ENCODE data around the gene ASPN.

Gene ASPN

GRCh38 chr9:92496396-92497176 is 14.3 kb upstream of the ASPN start:
- Histone ChIP-seq H3K9me3 (ENCODE audit: severe bottlenecking) (no peaks in the 10 kb centered on the region), H3K27ac (no peak overlapping the region), H3K4me3 (ENCODE audit: low read depth, low read length) (no peak overlapping the region), H3K27me3 (ENCODE audit: insufficient read depth, low read depth, severe bottlenecking) (no peaks in the 10 kb centered on the region), H3K36me3 (no peaks in the 10 kb centered on the region)
- TF ChIP-seq CTCF (IDR thresholded peaks at IDR 0.05; ENCODE audit: low read depth, low read length), result no peak
- no peak for DNase-seq

- Histone ChIP-seq H3K9me3 (ENCODE audit: severe bottlenecking) (no peaks in the 10 kb centered on the region), H3K27me3 (ENCODE audit: insufficient read depth, low read depth, severe bottlenecking) (no peaks in the 10 kb centered on the region), H3K4me3 (ENCODE audit: low read depth, low read length) (no peak overlapping the region), H3K27ac (no peak overlapping the region), H3K36me3 (no peaks in the 10 kb centered on the region)
- no peak for DNase-seq
- no peak for TF ChIP-seq CTCF (IDR thresholded peaks at IDR 0.05; ENCODE audit: low read depth, low read length)
Observed at GRCh38 chr9:92494856-92495255, 12.6 kb upstream of the ASPN start.

- Histone ChIP-seq H3K27ac (peak overlapping the region; percentile 23), H3K9me3 (ENCODE audit: severe bottlenecking) (no peaks in the 10 kb centered on the region), H3K4me3 (ENCODE audit: low read depth, low read length) (no peak overlapping the region), H3K36me3 (no peaks in the 10 kb centered on the region), H3K27me3 (ENCODE audit: insufficient read depth, low read depth, severe bottlenecking) (no peaks in the 10 kb centered on the region)
- DNase-seq, result peak; percentile 18
- TF ChIP-seq CTCF (IDR thresholded peaks at IDR 0.05; ENCODE audit: low read depth, low read length), result no peak
Observed at GRCh38 chr9:92493749-92494387, 11.6 kb upstream of the ASPN start.

- TF ChIP-seq CTCF (IDR thresholded peaks at IDR 0.05; ENCODE audit: low read depth, low read length), result no peak
- Histone ChIP-seq H3K27me3 (ENCODE audit: insufficient read depth, low read depth, severe bottlenecking) (no peaks in the 10 kb centered on the region), H3K27ac (peak overlapping the region; percentile 23), H3K4me3 (ENCODE audit: low read depth, low read length) (no peak overlapping the region), H3K36me3 (no peaks in the 10 kb centered on the region), H3K9me3 (ENCODE audit: severe bottlenecking) (no peaks in the 10 kb centered on the region)
- peak; percentile 61 for DNase-seq
Observed at GRCh38 chr9:92492781-92493401, 10.6 kb upstream of the ASPN start.

GRCh38 chr9:92488681-92489550 is 6.6 kb upstream of the ASPN start:
- Histone ChIP-seq H3K9me3 (ENCODE audit: severe bottlenecking) (no peaks in the 10 kb centered on the region), H3K36me3 (no peaks in the 10 kb centered on the region), H3K27me3 (ENCODE audit: insufficient read depth, low read depth, severe bottlenecking) (no peaks in the 10 kb centered on the region), H3K4me3 (ENCODE audit: low read depth, low read length) (no peak overlapping the region), H3K27ac (no peak overlapping the region)
- no peak for TF ChIP-seq CTCF (IDR thresholded peaks at IDR 0.05; ENCODE audit: low read depth, low read length)
- no peak for DNase-seq
